Gastroesophageal sphincter (tissue), 4 donors: ENCODE results near the gene FAM47C. TPM values are rescaled to one million over a fixed set of nuclear protein-coding genes. Genes with fewer than 3 reads are reported as not detected.

Experiments
- ATAC-seq: fragments of 150-250 bp; one replicate; pipeline ENCODE4 v1.9.1; 2016; ENCODE audit warnings: mild to moderate bottlenecking, moderate library complexity
- H3K27ac ChIP-seq, 4 donors: fragments of 200-600 bp; sonication (generic) in 3 of 4; 1 replicate in 3 of 4; 2 replicates in 1 of 4; pipeline ENCODE4 v1.5.1; 2016 to 2019
- H3K27me3 ChIP-seq: fragments of 200-600 bp; sonication (generic); one replicate; pipeline ENCODE4 v1.5.1; 2019
- H3K36me3 ChIP-seq, 2 donors: fragments of 200-600 bp; sonication (generic); one replicate each; pipeline ENCODE4 v1.5.1; 2019; ENCODE audit warnings: control low read depth in 1 of 2
- H3K4me1 ChIP-seq, 3 donors: fragments of 200-600 bp; sonication (generic); 1 replicate in 2 of 3; 2 replicates in 1 of 3; pipeline ENCODE4 v1.5.1; 2016 to 2019; ENCODE audit warnings: control low read depth in 2 of 3
- H3K4me3 ChIP-seq, 2 donors: fragments of 200-600 bp; sonication (generic); one replicate each; pipeline ENCODE4 v1.5.1; 2019; ENCODE audit warnings: mild to moderate bottlenecking in 1 of 2, moderate library complexity in 1 of 2
- H3K9me3 ChIP-seq, 3 donors: fragments of 200-600 bp; sonication (generic); one replicate each; pipeline ENCODE4 v1.5.1; 2017 to 2019; ENCODE audit warnings: control low read depth in 2 of 3
- EP300 ChIP-seq: sonication (generic); formaldehyde crosslinking; IDR thresholded peaks from one replicate; pipeline ENCODE4 v1.6.1; 2017; ENCODE audit warnings: antibody characterized with exemption, mild to moderate bottlenecking
- POLR2A ChIP-seq, 2 donors: fragments of 450-650 bp; IDR thresholded peaks; one replicate each; pipeline ENCODE4 v1.6.1; 2017; ENCODE audit warnings: antibody characterized with exemption in 2 of 2, mild to moderate bottlenecking in 2 of 2, moderate library complexity in 1 of 2
- POLR2AphosphoS5 ChIP-seq: sonication (generic); formaldehyde crosslinking; IDR thresholded peaks from one replicate; pipeline ENCODE4 v1.6.1; 2017; ENCODE audit warnings: antibody characterized with exemption
- WGBS, 2 donors: methylation state at CpG; one replicate each; pipeline ENCODE4 v1.1.5; 2018; ENCODE audit warnings: low coverage in 1 of 2; 5-methylcytosine and 5-hydroxymethylcytosine counted together
- total RNA-seq, 4 donors: library from RNA; depleted of rRNA; stranded (reverse); fragments of >200 nt; gene quantifications; one replicate each; pipeline ENCODE4 v1.1.0, GENCODE V29; 2016
- TF ChIP-seq, protein P1 (sequence below), 4 experiments: fragments of 200-600 bp in 2 of 4; fragments of 450-650 bp in 2 of 4; sonication (generic) in 1 of 4; IDR thresholded peaks; one replicate each; pipeline ENCODE4 v1.5.1; 2017 to 2019; ENCODE audit warnings: antibody characterized with exemption in 4 of 4, mild to moderate bottlenecking in 2 of 4, moderate library complexity in 2 of 4

FAM47C gene
- total RNA-seq, 4 donors from 2014 or later: not detected

DNA sequence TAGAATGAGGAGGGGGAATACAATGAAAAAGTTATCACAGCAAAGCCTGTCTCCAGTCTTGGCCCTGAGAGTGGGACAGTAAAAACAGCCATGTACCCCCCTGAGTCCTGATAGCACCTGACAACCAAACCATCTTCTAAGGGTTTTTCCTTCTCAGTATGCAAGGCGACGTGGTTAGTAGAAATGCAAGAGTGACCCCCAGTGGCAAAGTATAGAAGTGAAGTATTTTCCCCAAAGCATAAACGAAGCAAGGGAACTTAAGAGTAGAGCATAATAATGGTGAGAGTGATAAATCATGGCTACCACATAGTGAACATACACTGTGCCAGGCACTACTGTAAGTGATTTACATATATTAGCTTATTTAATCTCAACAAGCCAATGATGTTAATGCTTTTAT, 52.8 kb downstream of the FAM47C start:
- Histone ChIP-seq H3K4me1 (no peaks in the 10 kb centered on the region), H3K27ac (no peak overlapping the region), H3K27me3 (no peaks in the 10 kb centered on the region), H3K36me3 (no peaks in the 10 kb centered on the region), H3K9me3 (no peaks in the 10 kb centered on the region), H3K4me3 (no peak overlapping the region)
- TF ChIP-seq, protein P1, sequence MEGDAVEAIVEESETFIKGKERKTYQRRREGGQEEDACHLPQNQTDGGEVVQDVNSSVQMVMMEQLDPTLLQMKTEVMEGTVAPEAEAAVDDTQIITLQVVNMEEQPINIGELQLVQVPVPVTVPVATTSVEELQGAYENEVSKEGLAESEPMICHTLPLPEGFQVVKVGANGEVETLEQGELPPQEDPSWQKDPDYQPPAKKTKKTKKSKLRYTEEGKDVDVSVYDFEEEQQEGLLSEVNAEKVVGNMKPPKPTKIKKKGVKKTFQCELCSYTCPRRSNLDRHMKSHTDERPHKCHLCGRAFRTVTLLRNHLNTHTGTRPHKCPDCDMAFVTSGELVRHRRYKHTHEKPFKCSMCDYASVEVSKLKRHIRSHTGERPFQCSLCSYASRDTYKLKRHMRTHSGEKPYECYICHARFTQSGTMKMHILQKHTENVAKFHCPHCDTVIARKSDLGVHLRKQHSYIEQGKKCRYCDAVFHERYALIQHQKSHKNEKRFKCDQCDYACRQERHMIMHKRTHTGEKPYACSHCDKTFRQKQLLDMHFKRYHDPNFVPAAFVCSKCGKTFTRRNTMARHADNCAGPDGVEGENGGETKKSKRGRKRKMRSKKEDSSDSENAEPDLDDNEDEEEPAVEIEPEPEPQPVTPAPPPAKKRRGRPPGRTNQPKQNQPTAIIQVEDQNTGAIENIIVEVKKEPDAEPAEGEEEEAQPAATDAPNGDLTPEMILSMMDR (IDR thresholded peaks at IDR 0.05): peak in 1 of 4 experiments; percentile 34
- no peak for TF ChIP-seq EP300
- no peak for TF ChIP-seq POLR2A (IDR thresholded peaks at IDR 0.05)
- no peak for TF ChIP-seq POLR2AphosphoS5
- 0% methylated on average over 3 of the region's 3 CpGs; no CpG with 5 or more reads in 1 of the 2 donors for WGBS, 2 donors
- no peak for ATAC-seq
